Measurements from ENCODE around the gene NME9.

NME9 gene

DNA sequence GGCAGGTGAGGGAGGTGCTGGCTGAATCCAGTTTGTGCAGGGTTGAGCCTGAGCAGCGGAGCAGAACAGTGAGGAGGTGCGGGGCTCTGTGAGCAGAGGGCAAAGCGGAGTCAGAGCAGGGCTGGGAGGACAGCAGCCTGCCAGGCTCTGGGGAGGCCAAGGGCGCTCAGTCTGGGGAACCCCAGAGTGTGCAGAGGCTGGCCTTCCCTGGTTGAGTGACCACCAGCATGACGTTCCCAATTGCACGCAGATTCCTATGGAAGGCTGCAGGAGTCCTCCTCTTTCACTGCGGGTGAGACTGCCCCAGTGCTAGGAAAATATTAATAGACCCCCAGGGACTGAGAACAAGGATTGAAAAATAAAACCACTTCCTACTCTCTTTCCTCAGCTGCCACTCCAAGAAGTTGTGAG is 31.9 kb upstream of the NME9 start:
- no peak for DNase-seq (ENCODE audit: low read depth)

DNA sequence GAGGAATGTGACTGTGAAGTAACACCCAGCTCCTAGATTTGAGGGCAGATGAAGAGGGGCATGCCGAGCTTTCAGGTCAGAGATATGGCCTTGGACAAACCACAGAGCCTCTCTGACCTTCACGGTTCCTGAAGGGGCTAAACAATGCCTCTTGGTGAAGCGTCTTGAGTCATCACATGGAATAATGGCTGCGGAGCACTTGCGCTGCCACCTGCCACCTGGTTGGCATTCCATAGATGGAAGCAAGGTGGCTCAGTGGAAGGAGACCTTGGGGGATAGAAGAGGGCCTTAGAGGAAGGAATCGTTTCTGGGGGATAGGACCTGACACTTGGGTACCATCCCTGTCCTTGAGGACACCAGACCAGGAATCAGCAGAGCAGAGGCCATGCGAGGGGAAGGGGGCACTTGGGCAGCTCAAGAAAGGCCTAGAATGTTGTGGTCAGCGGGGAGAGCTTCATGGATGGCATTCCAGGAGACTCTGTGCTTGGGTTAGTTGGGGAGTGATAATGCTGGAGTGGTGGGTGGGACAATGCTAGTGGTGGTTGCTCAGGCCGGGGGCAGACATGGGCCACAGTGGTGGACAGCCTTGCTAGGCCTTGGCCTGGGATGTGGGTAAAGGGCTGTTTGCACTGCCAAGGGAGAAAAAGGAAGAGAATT is 31.3 kb upstream of the NME9 start:
- no peak for DNase-seq (ENCODE audit: low read depth)

DNA sequence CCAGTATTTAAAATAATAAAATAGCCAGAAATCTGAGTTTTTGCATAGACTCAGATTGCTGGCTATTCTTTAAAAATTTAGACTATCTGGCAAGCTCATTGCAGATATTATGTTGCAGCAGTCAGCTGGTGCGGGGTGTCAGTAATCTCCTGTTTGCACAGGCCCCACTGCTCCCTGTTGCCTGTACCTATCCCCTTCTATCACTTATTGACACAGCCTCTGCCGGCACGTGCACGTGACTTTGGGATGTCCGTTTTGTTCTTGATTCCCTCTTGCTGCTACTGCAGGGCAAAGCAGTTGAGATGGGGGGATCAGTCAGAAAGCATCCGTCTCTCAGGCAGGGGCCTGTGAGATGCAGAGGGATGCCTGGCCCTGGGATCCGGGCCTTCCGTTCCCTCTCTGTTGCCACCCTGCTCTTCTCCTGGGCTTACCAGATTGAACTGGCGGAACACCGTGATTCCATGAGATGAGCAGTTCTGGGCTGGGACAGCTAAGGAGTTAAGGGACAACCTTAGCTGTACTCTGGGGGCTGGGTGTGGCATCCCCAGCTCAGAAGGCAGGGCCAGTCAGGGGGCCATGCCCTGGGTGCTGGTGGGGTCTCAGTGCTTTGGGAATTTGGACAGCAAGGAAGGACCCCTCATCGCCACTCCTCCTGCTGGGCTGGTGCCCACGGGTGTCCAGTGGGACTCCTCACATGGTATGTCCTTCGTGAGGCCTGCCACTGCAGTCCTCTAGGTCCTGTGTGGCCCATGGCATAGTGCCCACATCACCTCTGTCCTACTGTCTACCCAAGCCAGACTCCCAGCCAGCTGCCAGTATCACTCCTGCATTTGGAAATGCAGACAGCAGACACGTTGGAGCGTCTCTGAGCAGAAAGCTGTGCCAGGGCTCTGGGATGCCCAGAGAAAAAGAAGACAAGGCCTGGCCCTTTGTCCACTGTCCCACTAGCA is 30.5 kb upstream of the NME9 start:
- no peak for DNase-seq (ENCODE audit: low read depth)

DNA sequence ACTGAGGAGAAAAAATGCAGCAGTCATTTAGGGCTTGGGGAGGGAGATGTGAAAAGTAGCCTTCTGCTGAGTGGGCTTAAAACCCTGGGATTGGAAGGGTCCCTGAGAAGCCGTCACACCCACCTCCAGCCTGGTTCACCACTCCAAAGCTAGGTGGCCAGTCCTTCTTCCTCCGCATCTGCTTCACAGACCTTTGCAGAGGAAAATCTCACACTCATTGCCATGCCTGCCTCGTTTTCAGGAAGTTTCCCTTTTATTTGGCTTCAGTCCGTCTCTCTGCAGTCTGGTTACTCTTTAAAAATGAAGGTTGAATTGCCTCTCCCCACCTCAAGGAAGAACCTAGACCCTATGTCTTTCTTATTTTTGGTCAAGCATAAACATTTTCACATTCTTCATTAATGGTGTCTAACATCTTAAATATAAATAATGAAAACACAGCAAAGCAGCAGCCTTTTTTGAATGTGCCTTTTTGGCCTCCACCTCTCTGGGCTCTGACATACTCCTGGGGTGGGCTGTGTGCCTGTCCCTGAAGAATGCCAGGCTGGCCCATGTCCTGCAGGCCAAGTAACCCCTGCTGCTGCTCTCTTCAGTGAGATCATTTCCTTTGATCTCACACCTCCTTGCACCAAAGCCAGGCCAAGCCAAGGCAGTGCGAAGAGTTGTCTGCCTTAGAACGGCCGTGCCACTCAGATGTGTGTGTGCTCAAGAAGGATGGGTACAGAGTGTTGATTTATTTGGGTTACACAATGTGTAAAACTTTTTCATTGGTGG is 29.7 kb upstream of the NME9 start:
- no peak for DNase-seq (ENCODE audit: low read depth)

DNA sequence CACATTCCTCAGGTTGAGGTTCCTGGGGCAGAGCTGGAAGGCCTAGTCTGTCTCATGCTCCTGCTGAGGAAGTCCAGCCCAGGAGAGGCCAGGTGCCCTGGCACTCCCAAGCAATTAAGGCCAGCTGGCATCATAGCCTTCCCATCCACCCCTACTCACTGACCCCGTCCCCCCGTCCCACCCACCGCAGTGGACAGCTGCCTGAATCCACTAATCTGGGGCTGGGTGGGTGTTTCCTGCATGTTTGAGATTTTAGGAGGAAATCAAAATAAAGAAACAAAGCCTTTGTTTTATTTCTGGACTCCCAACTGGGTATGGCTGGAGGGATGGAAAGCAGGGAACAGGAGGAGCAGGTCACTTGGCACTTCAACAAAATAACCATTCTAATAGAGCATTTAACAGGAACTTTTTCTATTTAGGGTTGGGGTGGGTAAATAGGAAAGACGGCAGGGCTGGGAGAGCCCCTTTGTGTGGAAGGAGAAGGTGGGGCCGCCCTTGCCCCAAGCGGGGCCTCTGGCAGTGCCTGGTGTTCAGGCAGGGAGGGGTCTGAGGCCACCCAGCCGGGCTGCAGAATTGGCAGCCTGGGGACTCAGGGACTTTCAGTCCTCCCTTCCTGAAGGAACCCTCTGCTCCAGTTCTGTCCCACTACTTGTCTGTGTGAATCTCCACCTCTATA is 27.2 kb upstream of the NME9 start:
- no peak for DNase-seq (ENCODE audit: low read depth)

DNA sequence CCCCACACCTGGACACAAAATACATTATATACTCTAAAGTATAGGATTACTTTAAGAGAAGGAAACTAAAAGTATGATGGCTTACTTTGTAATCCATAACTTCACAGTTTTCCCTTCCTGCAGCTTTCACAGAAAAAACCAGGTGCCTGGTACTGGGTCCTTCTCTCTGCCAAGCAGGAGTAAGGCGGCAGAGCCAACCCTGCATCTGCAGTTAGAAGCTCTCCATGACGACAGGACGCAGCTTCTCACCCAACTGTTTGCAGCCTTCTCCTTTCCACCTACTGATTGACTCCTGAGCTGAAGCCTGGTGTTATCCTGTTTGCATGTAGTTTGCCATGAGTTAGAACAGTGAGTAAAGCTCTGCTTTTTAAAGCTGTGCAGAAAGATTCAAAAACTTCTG is 25.4 kb upstream of the NME9 start:
- no peak for DNase-seq (ENCODE audit: low read depth)

DNA sequence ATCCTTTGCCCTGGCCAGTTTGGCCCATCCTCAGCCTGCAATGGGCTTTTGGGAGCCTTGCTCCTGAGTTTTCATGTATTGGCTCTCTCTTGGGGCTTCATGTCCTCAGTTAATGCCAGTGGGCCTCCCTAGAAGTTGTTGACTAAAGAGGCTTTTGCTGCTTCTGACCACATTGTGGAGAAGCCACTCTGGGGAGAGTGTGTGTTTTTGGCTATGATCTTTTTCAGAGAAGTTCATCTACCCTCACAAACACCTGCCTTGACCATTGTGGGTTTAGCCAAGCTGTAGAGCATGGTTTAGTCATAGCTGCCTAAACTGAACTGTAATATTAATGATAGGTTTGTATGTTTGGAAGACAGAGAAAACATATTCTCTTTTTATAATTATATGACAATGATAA is 24.7 kb upstream of the NME9 start:
- DNase-seq (ENCODE audit: low read depth): no peak

DNA sequence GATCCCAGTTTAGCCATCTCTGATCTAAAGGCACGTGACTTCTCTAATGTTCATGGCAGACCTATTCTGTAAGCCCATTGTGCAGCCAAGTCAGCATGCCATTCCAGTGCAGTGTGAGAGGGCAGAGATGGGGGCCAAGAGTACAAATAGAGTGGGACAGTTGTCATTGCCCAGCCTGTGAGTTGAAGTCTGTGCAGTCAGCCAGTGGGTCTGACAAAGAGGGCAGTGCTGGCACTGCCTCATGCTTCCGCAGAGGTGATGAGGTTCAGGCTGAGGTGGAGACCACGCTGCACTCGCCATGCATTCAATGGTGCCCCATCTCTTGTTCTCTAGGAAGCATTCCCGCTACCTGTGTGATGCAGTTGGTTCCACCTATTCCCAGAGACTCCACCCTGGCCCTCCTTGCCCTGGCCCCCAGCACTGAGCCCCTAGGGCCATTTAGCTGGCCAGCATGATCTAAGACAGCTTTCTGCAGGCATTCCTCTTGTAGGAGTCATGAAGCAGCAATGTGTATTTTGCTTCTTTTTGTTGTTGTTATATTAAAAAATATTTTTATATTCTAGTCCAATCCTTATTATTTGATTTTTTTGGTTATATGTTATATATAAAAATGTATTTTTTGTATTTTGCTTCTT is 22.4 kb upstream of the NME9 start:
- no peak for DNase-seq (ENCODE audit: low read depth)

DNA sequence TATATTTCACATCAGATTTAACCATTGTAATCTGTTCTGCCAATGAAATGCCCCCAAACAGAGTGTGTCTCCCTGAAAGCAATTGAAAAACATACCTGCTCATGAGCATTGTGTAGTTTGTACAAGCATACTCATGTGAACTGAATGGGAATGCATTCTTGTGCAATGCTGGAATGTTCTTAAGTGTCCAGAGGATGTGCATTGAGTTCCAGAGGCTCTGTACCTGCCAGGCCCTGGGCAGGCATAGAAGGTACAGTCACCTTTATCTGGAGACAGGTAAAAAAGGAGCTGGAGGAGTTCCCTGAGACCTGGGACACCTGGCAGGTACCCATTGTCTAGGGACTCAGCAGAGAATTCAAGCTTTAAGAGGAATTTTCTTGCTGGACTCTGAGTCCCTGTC is 21.5 kb upstream of the NME9 start:
- no peak for DNase-seq (ENCODE audit: low read depth)

DNA sequence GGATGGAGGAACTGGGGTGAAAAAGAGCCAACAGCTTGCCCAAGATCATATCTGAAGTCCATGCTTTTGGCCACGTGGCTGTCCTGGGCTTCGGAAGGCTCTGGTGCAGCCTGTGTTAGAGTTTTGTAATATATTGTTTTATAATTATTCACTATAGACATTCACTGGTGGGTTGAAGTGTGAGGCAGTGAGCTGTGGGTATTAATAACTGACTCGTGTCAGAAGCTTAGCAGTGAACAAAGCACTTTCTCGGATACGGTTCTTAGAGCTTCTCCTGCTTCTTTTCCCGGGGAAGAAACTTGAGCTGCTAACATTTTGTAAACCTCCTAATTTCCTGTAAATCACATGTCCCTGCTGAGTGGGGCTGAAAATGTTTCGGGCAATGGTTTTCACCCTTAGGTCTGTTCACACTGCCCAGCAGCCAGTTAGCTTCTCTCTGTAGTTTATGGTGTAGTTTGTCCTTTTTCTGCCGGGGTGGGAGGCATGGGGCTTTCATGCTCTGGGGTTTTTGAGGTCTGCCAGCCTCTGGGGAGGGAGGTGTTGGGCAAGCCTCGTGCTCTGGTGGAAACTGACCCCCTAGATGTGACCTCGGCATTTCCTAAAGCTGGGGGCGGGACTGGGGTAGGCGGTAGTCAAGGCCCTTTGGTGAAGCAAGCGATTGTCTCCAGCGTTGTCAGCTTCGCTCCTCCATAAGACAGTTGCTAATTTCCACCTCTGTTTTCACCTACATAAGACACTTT is 20.4 kb upstream of the NME9 start:
- no peak for DNase-seq (ENCODE audit: low read depth)

DNA sequence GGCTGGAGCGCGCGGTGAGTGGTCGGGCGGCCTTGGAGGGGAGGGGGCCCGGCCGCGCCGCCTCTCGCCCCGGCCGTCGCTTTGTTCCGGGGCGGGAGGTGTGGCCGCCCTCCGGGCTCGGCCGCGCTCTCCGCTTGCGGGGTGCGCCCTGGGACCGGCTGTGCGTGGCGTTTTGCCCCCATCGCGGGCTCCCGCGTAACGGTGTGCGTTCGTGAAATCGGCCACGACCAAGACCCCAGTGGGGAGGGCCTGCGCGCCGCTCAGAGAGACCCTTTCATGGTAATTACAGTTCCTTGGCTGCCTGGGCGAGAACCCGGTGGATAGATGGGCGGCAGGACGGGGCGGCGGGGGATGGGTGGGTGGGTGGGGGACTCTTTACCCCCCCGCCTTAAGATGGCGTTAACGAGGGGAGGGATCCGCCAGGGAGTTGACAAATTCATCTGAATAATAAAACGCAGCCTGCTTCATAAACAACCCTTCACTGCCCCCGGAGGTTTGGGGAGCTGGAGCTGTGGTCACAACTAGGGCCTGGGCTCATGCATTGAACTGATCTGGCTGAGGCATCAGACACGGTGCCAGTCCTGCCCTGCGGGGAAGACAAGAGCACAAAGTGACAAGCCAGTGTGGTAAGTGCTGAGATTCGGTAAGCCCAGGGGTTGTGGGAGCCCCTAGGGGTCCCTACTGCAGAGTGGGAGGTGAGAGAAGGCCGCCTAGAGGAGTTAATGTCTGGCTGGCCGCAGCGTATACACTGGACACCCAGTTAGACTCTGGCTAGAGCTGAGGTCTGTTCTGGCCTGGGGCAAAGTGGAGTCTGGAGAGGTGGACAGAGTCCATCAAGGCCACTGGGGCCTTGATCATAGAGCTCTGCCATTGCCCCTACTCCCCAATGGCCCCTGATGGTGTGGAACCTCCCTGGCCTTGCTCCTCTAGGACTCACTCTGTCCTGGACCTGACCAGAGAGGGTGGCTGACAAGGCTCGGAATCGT is 19.4 kb upstream of the NME9 start:
- DNase-seq (ENCODE audit: low read depth): no peak

DNA sequence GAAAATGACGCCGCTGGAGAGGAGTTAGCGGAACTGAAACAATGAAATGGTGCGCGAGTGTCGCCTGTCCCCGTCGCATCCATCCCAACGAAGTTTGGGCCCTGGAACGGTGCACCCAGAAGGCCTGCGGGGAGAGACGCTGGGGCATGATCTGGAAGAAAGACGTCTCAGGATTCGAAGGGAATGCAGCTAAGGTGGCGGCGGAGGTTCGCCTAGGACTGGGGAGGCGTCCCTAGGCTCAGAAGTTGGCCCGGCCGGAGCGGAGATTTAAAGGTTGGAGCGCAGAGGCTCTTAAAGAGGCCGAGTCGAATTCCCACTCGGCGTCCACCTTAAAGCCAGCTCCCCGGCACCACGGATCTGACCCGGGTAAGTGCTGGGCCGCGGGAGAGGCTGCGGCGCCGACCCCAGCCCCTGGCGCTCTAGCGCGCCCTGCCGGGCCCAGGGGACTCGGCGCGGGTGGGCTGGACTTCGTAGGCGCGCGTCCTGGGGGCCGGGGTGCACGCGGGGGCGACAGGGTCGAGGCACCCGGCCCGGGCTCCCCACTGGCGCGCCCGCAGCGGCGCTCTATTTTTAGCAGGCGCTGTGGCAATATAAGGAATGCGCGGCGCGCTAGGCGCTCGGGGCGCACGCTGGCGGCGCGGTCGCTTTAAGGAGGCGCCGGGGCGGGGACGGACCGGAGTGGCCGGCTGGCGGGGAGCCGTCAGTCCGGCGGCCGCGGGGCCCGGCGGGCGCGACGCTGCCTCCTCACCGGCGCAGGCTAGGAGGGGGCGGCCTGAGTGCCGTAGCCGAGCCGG is 18.5 kb upstream of the NME9 start, which contains the start of gene MRAS:
MRAS (plus strand) TSS at position 620 of the 794 bp plus-strand sequence. CDS start 24,305 bp downstream, outside the sequence.
- no peak for DNase-seq (ENCODE audit: low read depth)

DNA sequence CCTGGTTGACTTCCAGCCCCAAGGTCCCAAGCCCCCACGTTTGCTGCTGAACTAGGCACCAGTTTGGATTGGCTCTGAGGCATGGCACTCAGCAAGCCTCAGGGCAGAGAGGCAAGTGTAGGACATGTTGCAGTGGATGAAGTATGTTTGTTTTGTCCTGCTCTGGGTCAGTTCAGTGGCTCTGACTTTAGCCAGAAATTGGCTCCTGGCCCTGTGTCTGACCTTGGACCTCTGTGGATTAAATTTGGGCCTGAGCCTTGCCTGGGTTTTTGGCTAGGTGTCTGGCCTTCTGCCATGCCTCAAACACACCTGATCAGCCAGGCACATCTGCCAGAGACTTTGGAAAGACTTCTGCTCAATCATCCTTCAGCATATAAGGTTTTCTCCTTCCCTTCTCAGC is 15.1 kb upstream of the NME9 start:
- no peak for DNase-seq (ENCODE audit: low read depth)

DNA sequence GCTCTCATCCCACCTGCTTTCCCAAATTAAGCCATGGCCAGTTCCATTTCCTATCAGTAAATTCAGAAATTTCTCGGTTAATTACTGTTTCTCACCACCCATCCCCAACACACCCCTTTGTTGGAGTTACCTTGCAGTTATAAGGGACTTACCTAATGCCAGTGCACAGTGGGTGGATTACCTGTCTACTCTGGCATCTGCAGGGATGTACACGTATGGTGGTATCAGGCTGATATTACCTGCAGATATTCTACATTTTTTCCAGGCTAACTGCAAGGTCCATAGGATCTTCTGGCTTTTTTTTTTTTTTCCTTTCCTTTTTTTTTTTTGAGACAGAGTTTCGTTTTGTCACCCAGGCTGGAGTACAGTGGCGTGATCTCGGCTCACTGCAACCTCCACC is 10.9 kb upstream of the NME9 start:
- no peak for DNase-seq (ENCODE audit: low read depth)

DNA sequence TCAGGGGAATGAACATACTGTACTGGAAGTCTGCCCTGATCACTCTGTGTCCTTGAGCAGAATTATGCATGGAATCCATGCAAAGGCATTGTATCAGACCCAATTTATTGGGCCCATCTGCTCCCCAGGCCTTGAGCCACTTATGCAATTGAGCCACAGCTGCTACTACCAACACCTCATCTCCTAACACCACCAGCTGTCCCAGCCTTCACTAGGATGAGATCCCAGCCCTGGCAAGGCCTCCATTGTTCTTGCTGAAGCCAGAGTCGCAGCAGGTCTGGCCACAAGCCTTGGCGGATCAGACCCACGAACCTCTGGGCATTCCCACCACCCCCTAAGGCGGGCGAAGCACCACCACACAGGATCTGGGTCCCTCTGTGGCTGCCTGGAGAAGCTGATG is 9.2 kb upstream of the NME9 start:
- DNase-seq (ENCODE audit: low read depth): no peak

DNA sequence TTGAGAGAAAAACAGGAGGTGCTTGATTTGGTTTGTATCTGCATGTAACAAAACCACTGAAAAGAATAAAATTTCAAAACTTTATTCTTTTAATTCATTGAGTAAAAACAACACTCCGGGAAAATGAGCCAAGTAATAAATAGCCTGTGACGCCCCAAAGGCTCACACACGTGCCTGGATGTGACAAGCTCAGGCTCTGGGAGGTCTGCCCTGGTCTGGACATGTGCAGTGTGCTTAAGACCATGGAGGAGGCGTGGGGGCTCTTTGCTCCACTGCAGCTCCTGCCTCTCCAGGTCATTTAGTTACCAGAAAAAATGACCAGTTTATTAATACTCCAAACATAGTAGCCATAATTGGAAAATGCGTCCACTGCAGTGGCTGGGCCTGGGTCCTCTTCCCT is 8.6 kb upstream of the NME9 start:
- DNase-seq (ENCODE audit: low read depth): no peak

DNA sequence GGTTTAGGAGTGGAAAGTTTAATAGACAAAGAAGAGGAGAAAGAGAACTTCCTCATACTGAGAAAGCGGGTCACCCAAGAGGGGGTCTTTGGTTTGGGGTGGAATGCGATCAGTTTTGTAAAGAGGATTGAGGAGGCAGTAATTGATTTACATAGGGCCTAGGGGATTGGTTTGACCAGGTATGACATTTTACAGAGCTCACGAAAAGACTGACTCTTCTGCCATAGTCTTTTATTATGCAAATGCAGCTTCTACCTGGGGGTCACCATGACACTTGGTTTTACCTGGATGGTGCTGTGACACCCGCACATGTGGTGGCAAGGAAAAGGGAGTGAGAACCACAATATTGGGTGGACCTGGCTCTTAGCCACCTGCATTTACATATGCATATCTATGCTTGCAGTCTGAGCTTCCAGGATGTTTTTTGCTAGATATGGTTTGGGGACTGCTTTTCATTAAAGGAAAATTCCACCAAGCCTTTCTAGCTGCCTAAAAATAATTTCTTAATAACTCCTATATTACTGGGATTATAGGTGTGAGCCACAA is 6.9 kb upstream of the NME9 start:
- DNase-seq (ENCODE audit: low read depth): no peak

DNA sequence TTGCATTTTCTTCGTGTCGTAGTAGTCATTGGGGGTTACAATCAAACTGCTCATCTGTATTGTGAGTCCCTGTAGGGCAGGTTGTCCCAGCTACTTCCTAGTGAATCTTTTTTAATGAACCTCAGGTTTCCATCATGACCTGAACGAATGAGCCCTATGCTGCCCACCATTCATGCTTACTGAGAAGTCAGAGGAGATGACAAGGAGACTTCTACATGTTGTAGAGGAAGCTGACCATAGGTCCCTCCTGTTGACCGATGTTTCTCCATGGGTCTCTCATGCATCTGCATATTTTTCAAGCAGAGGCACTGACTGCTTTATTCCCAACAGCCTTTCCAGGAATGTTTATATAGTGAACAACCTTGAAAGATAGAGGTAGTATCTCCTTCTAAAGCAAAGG is 5.0 kb upstream of the NME9 start:
- no peak for DNase-seq (ENCODE audit: low read depth)
